H1 (cell line): Measurements from ENCODE around the gene ADIPOR1. TPM values are rescaled to one million over a fixed set of nuclear protein-coding genes. Genes with fewer than 3 reads are reported as not detected.

ENCODE experiments used
- CTCF ChIA-PET: fragments of 300-600 bp; sonication (Branson Sonifier 250); formaldehyde crosslinking; loops from one replicate; lab custom pipeline; 2021; ENCODE audit not compliant: partially characterized antibody; lab: Charles Lee
- POLR2A ChIA-PET: fragments of 300-600 bp; sonication (Branson Sonifier 250); formaldehyde crosslinking; loops from one replicate; lab custom pipeline; 2021; ENCODE audit warnings: inconsistent platforms; ENCODE audit not compliant: partially characterized antibody; lab: Charles Lee
- DNase-seq, 2 experiments: peaks; one replicate each; pipeline versions ENCODE4 v3.0.0 to v3.0.0-alpha.2; 2010 to 2022; ENCODE audit warnings: low spot score in 2 of 2, low read depth in 1 of 2, mixed read lengths in 1 of 2
- FAIRE-seq: peaks from 2 replicates; lab custom pipeline; 2011; peaks lifted over from hg19 to GRCh38; lab: Jason Lieb, UNC
- H2AFZ ChIP-seq: 2 replicates; pipeline ENCODE4 v1.8.1; 2012; ENCODE audit warnings: low read length, inconsistent platforms
- H2AK5ac ChIP-seq: 2 replicates; pipeline ENCODE4 v1.6.1; 2013; ENCODE audit warnings: low read depth, low read length
- H2BK120ac ChIP-seq: replicated peaks from 2 replicates; pipeline ENCODE3; 2013; ENCODE audit warnings: low read depth, low read length, inconsistent platforms
- H2BK12ac ChIP-seq: 2 replicates; pipeline ENCODE4 v1.6.1; 2013; ENCODE audit warnings: low read depth, low read length
- H2BK15ac ChIP-seq: 2 replicates; pipeline ENCODE4 v1.6.1; 2013; ENCODE audit warnings: low read length
- H2BK20ac ChIP-seq: 2 replicates; pipeline ENCODE4 v1.6.1; 2013; ENCODE audit warnings: low read length
- H2BK5ac ChIP-seq: 2 replicates; pipeline ENCODE4 v1.6.1; 2013; ENCODE audit warnings: low read depth, low read length
- H3K14ac ChIP-seq: 2 replicates; pipeline ENCODE4 v1.6.1; 2013; ENCODE audit warnings: inconsistent platforms; ENCODE audit not compliant: insufficient read length
- H3K18ac ChIP-seq: 2 replicates; pipeline ENCODE4 v1.6.1; 2013; ENCODE audit warnings: low read length; ENCODE audit errors: extremely low read depth
- H3K23ac ChIP-seq: 2 replicates; pipeline ENCODE4 v1.6.1; 2013; ENCODE audit warnings: inconsistent platforms; ENCODE audit not compliant: insufficient read length
- H3K23me2 ChIP-seq: 2 replicates; pipeline ENCODE4 v1.6.1; 2013; ENCODE audit warnings: low read depth, low read length
- H3K27ac ChIP-seq: 2 replicates; pipeline ENCODE4 v1.6.1; 2011; ENCODE audit warnings: low read depth, low read length, inconsistent platforms
- H3K27me3 ChIP-seq, 4 experiments: replicated peaks in 1 of 4; 1 replicate in 1 of 4; 2 replicates in 3 of 4; pipeline versions ENCODE4 v1.6.1 to v1.8.1; 2011 to 2013; ENCODE audit warnings: low read length in 3 of 4, mild to moderate bottlenecking in 3 of 4, inconsistent platforms in 2 of 4, mixed read lengths in 2 of 4, moderate library complexity in 1 of 4; ENCODE audit not compliant: control insufficient read depth in 3 of 4, insufficient read depth in 3 of 4; ENCODE audit errors: extremely low read depth in 1 of 4
- H3K36me3 ChIP-seq, 4 experiments: 2 replicates each; pipeline versions ENCODE4 v1.6.1 to v1.8.1; 2011 to 2013; ENCODE audit warnings: mild to moderate bottlenecking in 4 of 4, low read length in 3 of 4, moderate library complexity in 2 of 4, control low read depth in 1 of 4, inconsistent platforms in 1 of 4; ENCODE audit not compliant: insufficient read depth in 4 of 4, control insufficient read depth in 2 of 4
- H3K4ac ChIP-seq: replicated peaks from 2 replicates; pipeline ENCODE3; 2013; ENCODE audit warnings: low read length, low read depth, mixed read lengths, inconsistent platforms; ENCODE audit not compliant: insufficient read length
- H3K4me1 ChIP-seq, 4 experiments: replicated peaks in 1 of 4; 1 replicate in 1 of 4; 2 replicates in 3 of 4; pipeline versions ENCODE4 v1.6.1 to v1.8.1; 2011 to 2013; ENCODE audit warnings: low read length in 3 of 4, inconsistent platforms in 2 of 4, mixed read lengths in 1 of 4; ENCODE audit not compliant: insufficient read depth in 4 of 4, control insufficient read depth in 3 of 4
- H3K4me2 ChIP-seq, 2 experiments: 2 replicates each; pipeline versions ENCODE4 v1.6.1 to v1.8.1; 2011 to 2013; ENCODE audit warnings: low read depth in 2 of 2, low read length in 2 of 2, control low read depth in 1 of 2, inconsistent platforms in 1 of 2, mild to moderate bottlenecking in 1 of 2; ENCODE audit not compliant: insufficient read depth in 1 of 2
- H3K4me3 ChIP-seq, 4 experiments: fragments of 200-600, 300-600 bp in 1 of 4; sonication (generic), shearing (Covaris generic), sonication (Bioruptor Twin) in 1 of 4; 2 replicates each; pipeline versions ENCODE4 v1.5.1 to v1.8.1; 2011 to 2016; ENCODE audit warnings: low read length in 4 of 4, low read depth in 3 of 4, control low read depth in 2 of 4, inconsistent platforms in 2 of 4, mild to moderate bottlenecking in 2 of 4, mixed read lengths in 1 of 4, moderate library complexity in 1 of 4; ENCODE audit not compliant: insufficient read depth in 2 of 4; ENCODE audit errors: extremely low read depth in 1 of 4
- H3K56ac ChIP-seq: replicated peaks from 2 replicates; pipeline ENCODE3; 2013; ENCODE audit warnings: low read depth, mild to moderate bottlenecking, mixed read lengths, low read length, inconsistent platforms; ENCODE audit not compliant: insufficient read length
- H3K79me1 ChIP-seq: 2 replicates; pipeline ENCODE4 v1.6.1; 2013; ENCODE audit warnings: low read depth, low read length, control low read depth
- H3K79me2 ChIP-seq, 2 experiments: 2 replicates each; pipeline versions ENCODE4 v1.6.1 to v1.8.1; 2012 to 2013; ENCODE audit warnings: low read length in 2 of 2, mild to moderate bottlenecking in 2 of 2, inconsistent platforms in 1 of 2; ENCODE audit not compliant: insufficient read depth in 2 of 2, control insufficient read depth in 1 of 2
- H3K9ac ChIP-seq, 4 experiments: replicated peaks in 1 of 4; 1 replicate in 1 of 4; 2 replicates in 3 of 4; pipeline versions ENCODE4 v1.6.1 to v1.8.1; 2011 to 2013; ENCODE audit warnings: low read depth in 3 of 4, low read length in 3 of 4, control low read depth in 2 of 4, mild to moderate bottlenecking in 2 of 4, moderate library complexity in 2 of 4, inconsistent platforms in 1 of 4; ENCODE audit errors: extremely low read depth in 1 of 4
- H3K9me3 ChIP-seq, 2 experiments: 2 replicates each; pipeline versions ENCODE4 v1.6.1 to v1.8.1; 2012 to 2013; ENCODE audit warnings: mild to moderate bottlenecking in 2 of 2, moderate library complexity in 2 of 2, control low read depth in 1 of 2, inconsistent platforms in 1 of 2, low read depth in 1 of 2, low read length in 1 of 2, mixed read lengths in 1 of 2; ENCODE audit not compliant: insufficient read depth in 2 of 2
- H4K20me1 ChIP-seq, 2 experiments: replicated peaks in 1 of 2; 2 replicates each; pipeline versions ENCODE3 to v1.8.1; 2011 to 2013; ENCODE audit warnings: inconsistent platforms in 2 of 2, low read length in 2 of 2, mild to moderate bottlenecking in 1 of 2; ENCODE audit not compliant: insufficient read depth in 2 of 2, control insufficient read depth in 1 of 2
- H4K5ac ChIP-seq: 2 replicates; pipeline ENCODE4 v1.6.1; 2013; ENCODE audit warnings: low read length, low read depth, mixed read lengths, inconsistent platforms; ENCODE audit not compliant: insufficient read length
- H4K8ac ChIP-seq: 2 replicates; pipeline ENCODE4 v1.8.0; 2013; ENCODE audit warnings: mild to moderate bottlenecking, moderate library complexity, low read length, inconsistent platforms; ENCODE audit not compliant: insufficient read depth; ENCODE audit errors: extremely low read depth
- H4K91ac ChIP-seq: replicated peaks from 2 replicates; pipeline ENCODE3; 2013; ENCODE audit warnings: low read length, mixed read lengths, inconsistent platforms; ENCODE audit not compliant: insufficient read length
- FOSL1 ChIP-seq: IDR thresholded peaks from 2 replicates; pipeline ENCODE4 v1.6.1; 2011; ENCODE audit warnings: mild to moderate bottlenecking, low read depth, low read length, moderate library complexity; ENCODE audit not compliant: insufficient read depth
- ZNF274 ChIP-seq: IDR thresholded peaks from 2 replicates; pipeline ENCODE4 v1.7.0; 2012; ENCODE audit warnings: low read length, borderline replicate concordance; ENCODE audit errors: extremely low read depth
- WGBS, 2 experiments: shearing (Covaris generic) in 1 of 2; methylation state at CpG; one replicate each; pipeline versions ENCODE4 v1.1.6 to v1.1.7; 2013 to 2015; ENCODE audit warnings: low lambda C conversion rate in 2 of 2, mixed read lengths in 2 of 2, inconsistent platforms in 1 of 2, low coverage in 1 of 2, missing lambda C conversion rate in 1 of 2; ENCODE audit not compliant: insufficient replicate concordance in 2 of 2, insufficient coverage in 1 of 2, insufficient read length in 1 of 2; ENCODE audit errors: extremely low coverage in 1 of 2, missing lambda C conversion rate in 1 of 2; 5-methylcytosine and 5-hydroxymethylcytosine counted together
- polyA plus RNA-seq, 7 experiments: library from polyadenylated mRNA; depleted of rRNA in 3 of 7; stranded (reverse) in 5 of 7; unstranded in 2 of 7; fragments of >200 nt in 5 of 7; fragments of 200-250 nt in 2 of 7; gene quantifications; 1 replicate in 5 of 7; 2 replicates in 1 of 7; 4 replicates in 1 of 7; pipeline versions ENCODE4 v1.2.1 to v1.2.3, GENCODE V29; 2011 to 2013; ENCODE audit warnings: missing spikeins in 2 of 7, mixed read lengths in 2 of 7
- total RNA-seq: library from RNA; stranded (reverse); fragmentation: NEBNext Ultra II Directional; extraction: Animal tissue kit (Norgen Biotek cat#: 25700); gene quantifications from 2 replicates; pipeline ENCODE4 v1.2.1, GENCODE V29; 2021

ADIPOR1 gene
- total and polyA plus RNA-seq, 2 of the 8 experiments (the other 6 are each of a cell fraction or from before 2014, with no cell fraction given), result 69.8 to 118 TPM

GRCh38 chr1:202979459-202979858, 21.3 kb upstream of the ADIPOR1 start:
- H3K9me3 ChIP-seq, result no peaks in the 10 kb centered on the region
- TF ChIP-seq ZNF274 (no peak), FOSL1 (no peak)
- TF ChIP-seq, all 59 proteins: peak for 0
- H3K14ac ChIP-seq, result no peak overlapping the region
- WGBS, 2 experiments, result 92% methylated on average over 2 of the region's 2 CpGs; no CpG with 5 or more reads in 1 of the 2 experiments
- H3K18ac ChIP-seq, result no peak overlapping the region
- FAIRE-seq (no peak), DNase-seq (no peak)
- H3K56ac ChIP-seq, result no peak overlapping the region
- no peak overlapping the region for H2BK15ac ChIP-seq
- no peaks in the 10 kb centered on the region for H4K20me1 ChIP-seq
- no peaks in the 10 kb centered on the region for H3K79me2 ChIP-seq
- H3K4me3 ChIP-seq, result no peak overlapping the region
- ChIA-PET CTCF (interaction anchor here (0.9 to 1.3 kb wide), 3 partner anchors 9 to 20 kb away, joined by 3 to 7 read pairs (median 3); no protein-coding TSS in a partner anchor), POLR2A (interaction anchor here (0.8 to 1.1 kb wide), 2 partner anchors 13 to 28 kb away, joined by 3 to 4 read pairs; partner anchors contain the start of gene TMEM183A)
- no peak overlapping the region for H3K27ac ChIP-seq
- no peaks in the 10 kb centered on the region for H3K23me2 ChIP-seq
- H3K9ac ChIP-seq, result no peak overlapping the region
- no peaks in the 10 kb centered on the region for H3K79me1 ChIP-seq
- no peak overlapping the region for H3K4me2 ChIP-seq
- H4K8ac ChIP-seq, result no peak overlapping the region
- no peaks in the 10 kb centered on the region; a peak in 1 of 7 replicates for H3K4me1 ChIP-seq
- no peak overlapping the region for H2BK5ac ChIP-seq
- H4K5ac ChIP-seq, result no peak overlapping the region
- no peak overlapping the region for H2BK20ac ChIP-seq
- H2AFZ ChIP-seq, result no peak overlapping the region
- H4K91ac ChIP-seq, result no peak overlapping the region
- no peak overlapping the region for H3K4ac ChIP-seq
- no peak overlapping the region for H3K23ac ChIP-seq
- H3K36me3 ChIP-seq, result no peaks in the 10 kb centered on the region
- no peak overlapping the region for H2BK12ac ChIP-seq
- no peaks in the 10 kb centered on the region for H3K27me3 ChIP-seq
- no peak overlapping the region for H2BK120ac ChIP-seq
- no peak overlapping the region for H2AK5ac ChIP-seq
